OCI-LY3 (cell line): Measurements from ENCODE around the gene CNRIP1.

Experiments
- H2AFZ ChIP-seq: fragments of 200-600, 300-600 bp; shearing (Covaris generic); 2 replicates; pipeline ENCODE4 v1.6.0; 2014; ENCODE audit warnings: antibody characterized with exemption, low read depth, low read length
- H3K27ac ChIP-seq: fragments of 200-600, 300-600 bp; sonication (generic); 2 replicates; pipeline ENCODE4 v1.5.1; 2014; ENCODE audit warnings: mild to moderate bottlenecking, low read length, moderate library complexity, mixed read lengths
- H3K27me3 ChIP-seq: fragments of 200-600, 300-600 bp; sonication (generic); 2 replicates; pipeline ENCODE4 v1.6.1; 2014; ENCODE audit warnings: low read depth, low read length, mixed read lengths
- H3K36me3 ChIP-seq: fragments of 200-600, 300-600 bp; sonication (generic); replicated peaks from 2 replicates; pipeline ENCODE3; 2014; ENCODE audit warnings: low read depth, low read length, mixed read lengths
- H3K4me1 ChIP-seq: fragments of 300-600, 200-600 bp; sonication (generic); 2 replicates; pipeline ENCODE4 v1.6.1; 2014; ENCODE audit warnings: low read length, mixed read lengths
- H3K4me2 ChIP-seq: fragments of 200-600, 300-600 bp; sonication (generic); 2 replicates; pipeline ENCODE4 v1.6.1; 2014; ENCODE audit warnings: low read length, mixed read lengths
- H3K4me3 ChIP-seq: fragments of 300-600, 200-600 bp; sonication (generic); 2 replicates; pipeline ENCODE4 v1.5.1; 2014; ENCODE audit warnings: antibody characterized with exemption, mild to moderate bottlenecking, low read length, moderate library complexity
- H3K79me2 ChIP-seq: fragments of 300-600, 200-600 bp; shearing (Covaris generic); 2 replicates; pipeline ENCODE4 v1.6.1; 2014; ENCODE audit warnings: mild to moderate bottlenecking, low read length, mixed read lengths
- H3K9ac ChIP-seq: fragments of 300-600, 200-600 bp; shearing (Covaris generic); 2 replicates; pipeline ENCODE4 v1.6.0; 2014; ENCODE audit warnings: mild to moderate bottlenecking, low read length, moderate library complexity
- H3K9me3 ChIP-seq: fragments of 200-600, 300-600 bp; shearing (Covaris generic); 2 replicates; pipeline ENCODE4 v1.6.1; 2014; ENCODE audit warnings: low read length, mixed read lengths; ENCODE audit not compliant: insufficient read depth
- H4K20me1 ChIP-seq: fragments of 200-600, 300-600 bp; sonication (generic); 2 replicates; pipeline ENCODE4 v1.6.1; 2016; ENCODE audit warnings: low read length, mixed read lengths; ENCODE audit not compliant: insufficient read depth
- CTCF ChIP-seq: fragments of 200-600, 300-600 bp; sonication (generic); IDR thresholded peaks from 2 replicates; pipeline ENCODE4 v1.5.1; 2014; ENCODE audit warnings: antibody characterized with exemption, low read length, low read depth
- EZH2phosphoT487 ChIP-seq: fragments of 200-600 bp; shearing (Covaris generic); IDR thresholded peaks from 2 replicates; pipeline ENCODE4 v1.6.1; 2018; ENCODE audit warnings: antibody characterized with exemption, mixed run types, low read depth

CNRIP1 gene

GRCh38 chr2:68330691-68331090 is 10.9 kb upstream of the CNRIP1 start:
- H2AFZ ChIP-seq, result no peak overlapping the region
- H3K9me3 ChIP-seq, result no peaks in the 10 kb centered on the region
- no peaks in the 10 kb centered on the region for H3K27me3 ChIP-seq
- H3K36me3 ChIP-seq, result no peaks in the 10 kb centered on the region
- no peak overlapping the region for H3K9ac ChIP-seq
- TF ChIP-seq CTCF (no peak), EZH2phosphoT487 (no peak)
- H3K4me1 ChIP-seq, result no peaks in the 10 kb centered on the region
- no peaks in the 10 kb centered on the region for H4K20me1 ChIP-seq
- no peaks in the 10 kb centered on the region for H3K79me2 ChIP-seq
- H3K27ac ChIP-seq, result no peak overlapping the region
- no peak overlapping the region for H3K4me3 ChIP-seq
- H3K4me2 ChIP-seq, result no peak overlapping the region

- Histone ChIP-seq H4K20me1 (no peaks in the 10 kb centered on the region), H3K27me3 (no peaks in the 10 kb centered on the region), H3K27ac (no peak overlapping the region), H3K9me3 (no peaks in the 10 kb centered on the region), H3K79me2 (no peaks in the 10 kb centered on the region), H2AFZ (no peak overlapping the region), H3K4me1 (0 out of 2 replicates have a peak, but pooled peaks cover 4% of the 10 kb centered on the region), H3K9ac (no peak overlapping the region), H3K36me3 (no peaks in the 10 kb centered on the region), H3K4me2 (no peak overlapping the region), H3K4me3 (no peak overlapping the region)
- TF ChIP-seq EZH2phosphoT487 (no peak), CTCF (no peak)
These were observed 9.2 kb upstream of the CNRIP1 start for GRCh38 chr2:68328901-68329300.

- peaks cover 9% of the 10 kb centered on the region; the same call in 1 of the 2 replicates for H3K4me1 ChIP-seq
These were observed 5.3 kb upstream of the CNRIP1 start for GRCh38 chr2:68325056-68325455.

GRCh38 chr2:68320118-68320641 is 431 bp upstream of the CNRIP1 start:
- Histone ChIP-seq H3K9ac (no peak overlapping the region), H3K27ac (no peak overlapping the region), H3K4me1 (peaks cover 9% of the 10 kb centered on the region; the same call in 1 of the 2 replicates), H3K27me3 (no peaks in the 10 kb centered on the region), H3K36me3 (no peaks in the 10 kb centered on the region), H3K4me2 (peak overlapping the region; percentile 49), H2AFZ (no peak overlapping the region), H4K20me1 (no peaks in the 10 kb centered on the region), H3K9me3 (no peaks in the 10 kb centered on the region), H3K79me2 (no peaks in the 10 kb centered on the region), H3K4me3 (peak overlapping the region; percentile 57)
- TF ChIP-seq CTCF, result no peak

More at GRCh38 chr2:68325056-68325455, 5.3 kb upstream of the CNRIP1 start:
- Histone ChIP-seq H3K27me3 (no peaks in the 10 kb centered on the region), H3K27ac (no peak overlapping the region), H3K9me3 (no peaks in the 10 kb centered on the region), H3K36me3 (no peaks in the 10 kb centered on the region), H3K4me3 (no peak overlapping the region), H3K9ac (no peak overlapping the region), H2AFZ (no peak overlapping the region), H3K4me2 (no peak overlapping the region), H4K20me1 (no peaks in the 10 kb centered on the region), H3K79me2 (no peaks in the 10 kb centered on the region)
- TF ChIP-seq CTCF (no peak), EZH2phosphoT487 (no peak)
